ENCODE data around the gene FNDC3B. TPM values are rescaled to one million over a fixed set of nuclear protein-coding genes. Genes with fewer than 3 reads are reported as not detected.

The FNDC3B gene
- total and polyA plus RNA-seq, 2 donors (not counting 1 experiment from before 2014, with no cell fraction given), result 1.2 to 9.2 TPM

- intact Hi-C loops (cut with micrococcal nuclease), result no loop called here
- H3K4me1 Mint-ChIP-seq, result no peaks in the 10 kb centered on the region
- H3K27ac ChIP-seq (ENCODE audit: low read length in 2 of 2), result no peak overlapping the region
- H3K27me3 Mint-ChIP-seq, result no peaks in the 10 kb centered on the region
- H3K27me3 ChIP-seq (replicated peaks in 1 of 4; ENCODE audit: control extremely low read depth in 1 of 4, control insufficient read depth in 3 of 4, insufficient read depth in 4 of 4, low read length in 3 of 4), result no peaks in the 10 kb centered on the region
- no peak overlapping the region for H3K9ac ChIP-seq (ENCODE audit: low read length)
- H3K4me1 ChIP-seq (ENCODE audit: control insufficient read depth in 2 of 2, insufficient read depth in 2 of 2, low read length in 2 of 2), result no peaks in the 10 kb centered on the region
- no peak overlapping the region for H3K4me3 Mint-ChIP-seq
- peaks cover 0 to 2% (median 0%) of the 10 kb centered on the region in 3 donors for H3K9me3 ChIP-seq (ENCODE audit: control extremely low read depth in 1 of 3, control insufficient read depth in 2 of 3, insufficient read depth in 1 of 3, low read length in 2 of 3)
- no peak overlapping the region for H3K4me2 ChIP-seq (replicated peaks; ENCODE audit: low read depth, low read length, poor library complexity, severe bottlenecking)
- H2AFZ ChIP-seq (ENCODE audit: insufficient read depth, low read depth, low read length, poor library complexity, severe bottlenecking), result no peak overlapping the region
- H4K20me1 ChIP-seq (ENCODE audit: control insufficient read depth, insufficient read depth, low read length, poor library complexity, severe bottlenecking), result no peaks in the 10 kb centered on the region
- CTCF ChIA-PET, result no interaction called here
- peaks cover 3% of the 10 kb centered on the region for H3K9me3 Mint-ChIP-seq (ENCODE audit: insufficient read depth)
- H3K27ac Mint-ChIP-seq, result no peak overlapping the region
- POLR2A ChIA-PET, result no interaction called here
- no CpG with 5 or more reads among the region's 2 CpGs for WGBS (ENCODE audit: insufficient coverage)
- no peak for TF ChIP-seq EZH2 (IDR thresholded peaks at IDR 0.05; ENCODE audit: borderline replicate concordance, insufficient read depth, low read depth, low read length, poor library complexity, severe bottlenecking)
- TF ChIP-seq, protein P1, sequence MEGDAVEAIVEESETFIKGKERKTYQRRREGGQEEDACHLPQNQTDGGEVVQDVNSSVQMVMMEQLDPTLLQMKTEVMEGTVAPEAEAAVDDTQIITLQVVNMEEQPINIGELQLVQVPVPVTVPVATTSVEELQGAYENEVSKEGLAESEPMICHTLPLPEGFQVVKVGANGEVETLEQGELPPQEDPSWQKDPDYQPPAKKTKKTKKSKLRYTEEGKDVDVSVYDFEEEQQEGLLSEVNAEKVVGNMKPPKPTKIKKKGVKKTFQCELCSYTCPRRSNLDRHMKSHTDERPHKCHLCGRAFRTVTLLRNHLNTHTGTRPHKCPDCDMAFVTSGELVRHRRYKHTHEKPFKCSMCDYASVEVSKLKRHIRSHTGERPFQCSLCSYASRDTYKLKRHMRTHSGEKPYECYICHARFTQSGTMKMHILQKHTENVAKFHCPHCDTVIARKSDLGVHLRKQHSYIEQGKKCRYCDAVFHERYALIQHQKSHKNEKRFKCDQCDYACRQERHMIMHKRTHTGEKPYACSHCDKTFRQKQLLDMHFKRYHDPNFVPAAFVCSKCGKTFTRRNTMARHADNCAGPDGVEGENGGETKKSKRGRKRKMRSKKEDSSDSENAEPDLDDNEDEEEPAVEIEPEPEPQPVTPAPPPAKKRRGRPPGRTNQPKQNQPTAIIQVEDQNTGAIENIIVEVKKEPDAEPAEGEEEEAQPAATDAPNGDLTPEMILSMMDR (IDR thresholded peaks at IDR 0.05), result no peak
- H3K79me2 ChIP-seq (ENCODE audit: control insufficient read depth, insufficient read depth, low read length), result no peaks in the 10 kb centered on the region
- no peak for ATAC-seq (ENCODE audit: low read depth)
- no peak for DNase-seq
- no peaks in the 10 kb centered on the region for H3K36me3 ChIP-seq (replicated peaks in 1 of 2; ENCODE audit: control extremely low read depth in 1 of 2, control insufficient read depth in 1 of 2, extremely low read depth in 1 of 2, insufficient read depth in 2 of 2, low read length in 1 of 2)
- no peak overlapping the region for H3K4me3 ChIP-seq (ENCODE audit: control extremely low read depth in 1 of 5, extremely low read depth in 1 of 5, insufficient read depth in 1 of 5, low read depth in 2 of 5, low read length in 4 of 5)
Observed at GRCh38 chr3:172394692-172395091, 355.3 kb downstream of the FNDC3B start.

GRCh38 chr3:172396400-172396799 lies 357.0 kb downstream of the FNDC3B start:
- Histone ChIP-seq H3K9ac (ENCODE audit: low read length) (no peak overlapping the region), H3K4me1 (ENCODE audit: control insufficient read depth in 2 of 2, insufficient read depth in 2 of 2, low read length in 2 of 2) (no peaks in the 10 kb centered on the region), H3K79me2 (ENCODE audit: control insufficient read depth, insufficient read depth, low read length) (no peaks in the 10 kb centered on the region), H2AFZ (ENCODE audit: insufficient read depth, low read depth, low read length, poor library complexity, severe bottlenecking) (no peak overlapping the region), H3K36me3 (replicated peaks in 1 of 2; ENCODE audit: control extremely low read depth in 1 of 2, control insufficient read depth in 1 of 2, extremely low read depth in 1 of 2, insufficient read depth in 2 of 2, low read length in 1 of 2) (no peaks in the 10 kb centered on the region), H3K27ac (ENCODE audit: low read length in 2 of 2) (no peak overlapping the region), H3K4me2 (replicated peaks; ENCODE audit: low read depth, low read length, poor library complexity, severe bottlenecking) (no peak overlapping the region), H4K20me1 (ENCODE audit: control insufficient read depth, insufficient read depth, low read length, poor library complexity, severe bottlenecking) (no peaks in the 10 kb centered on the region), H3K9me3 (ENCODE audit: control extremely low read depth in 1 of 3, control insufficient read depth in 2 of 3, insufficient read depth in 1 of 3, low read length in 2 of 3) (peaks cover 0 to 2% (median 0%) of the 10 kb centered on the region in 3 donors), H3K27me3 (replicated peaks in 1 of 4; ENCODE audit: control extremely low read depth in 1 of 4, control insufficient read depth in 3 of 4, insufficient read depth in 4 of 4, low read length in 3 of 4) (no peaks in the 10 kb centered on the region), H3K4me3 (ENCODE audit: control extremely low read depth in 1 of 5, extremely low read depth in 1 of 5, insufficient read depth in 1 of 5, low read depth in 2 of 5, low read length in 4 of 5) (no peak overlapping the region)
- ChIA-PET POLR2A (no interaction called here), CTCF (no interaction called here)
- Mint-ChIP-seq H3K4me1 (no peaks in the 10 kb centered on the region), H3K4me3 (no peak overlapping the region), H3K9me3 (ENCODE audit: insufficient read depth) (peaks cover 3% of the 10 kb centered on the region), H3K27me3 (no peaks in the 10 kb centered on the region), H3K27ac (no peak overlapping the region)
- WGBS (ENCODE audit: insufficient coverage), result 93% methylated on average over 5 of the region's 7 CpGs
- ATAC-seq (ENCODE audit: low read depth) (no peak), DNase-seq (no peak)
- no peak for TF ChIP-seq EZH2 (IDR thresholded peaks at IDR 0.05; ENCODE audit: borderline replicate concordance, insufficient read depth, low read depth, low read length, poor library complexity, severe bottlenecking)
- TF ChIP-seq, protein P1 (IDR thresholded peaks at IDR 0.05), result no peak
- intact Hi-C loops (cut with micrococcal nuclease), result no loop called here

Data from B cell (primary cell).